C4-2B (cell line): Measurements from ENCODE around the gene VSIG1.

Source experiments
- H3K27ac ChIP-seq: fragments of 450-650 bp; 2 replicates; pipeline ENCODE4 v1.5.1; 2017
- ZFX ChIP-seq: fragments of 450-650 bp; IDR thresholded peaks from 2 replicates; pipeline ENCODE4 v1.6.1; 2017
- TF ChIP-seq, protein P1 (sequence below): fragments of 450-650 bp; conservative IDR thresholded peaks from 2 replicates; pipeline ENCODE4 v1.5.1; 2017; ENCODE audit warnings: mild to moderate bottlenecking

VSIG1 gene

DNA sequence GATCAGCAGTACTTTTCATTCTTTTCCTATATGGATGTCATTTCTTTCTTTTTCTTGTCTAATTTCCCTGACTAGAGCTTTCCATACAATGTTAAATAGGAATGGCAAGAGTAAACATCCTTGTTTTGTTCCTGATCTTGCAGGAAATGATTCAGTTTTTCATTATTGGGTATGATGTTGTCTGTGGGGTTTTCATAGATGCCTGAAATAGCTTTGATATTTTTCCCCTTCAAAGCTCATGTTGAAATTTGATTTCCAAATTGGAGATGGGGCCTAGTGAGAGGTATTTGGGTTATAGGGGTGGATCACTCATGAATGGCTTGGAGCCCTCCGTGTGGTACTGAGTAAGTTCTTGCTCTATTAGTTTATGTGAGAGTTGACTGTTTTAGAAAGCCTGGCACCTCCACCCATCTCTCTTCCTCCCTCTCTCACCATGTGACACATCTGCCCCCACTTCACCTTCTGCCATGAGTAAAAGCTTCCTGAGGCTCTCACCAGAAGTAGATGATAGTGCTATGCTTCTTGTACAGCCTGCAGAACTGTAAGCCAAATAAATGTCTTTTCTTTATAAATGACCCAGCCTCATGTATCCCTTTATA, 22.3 kb upstream of the VSIG1 start:
- H3K27ac ChIP-seq, result no peak overlapping the region
- TF ChIP-seq, protein P1, sequence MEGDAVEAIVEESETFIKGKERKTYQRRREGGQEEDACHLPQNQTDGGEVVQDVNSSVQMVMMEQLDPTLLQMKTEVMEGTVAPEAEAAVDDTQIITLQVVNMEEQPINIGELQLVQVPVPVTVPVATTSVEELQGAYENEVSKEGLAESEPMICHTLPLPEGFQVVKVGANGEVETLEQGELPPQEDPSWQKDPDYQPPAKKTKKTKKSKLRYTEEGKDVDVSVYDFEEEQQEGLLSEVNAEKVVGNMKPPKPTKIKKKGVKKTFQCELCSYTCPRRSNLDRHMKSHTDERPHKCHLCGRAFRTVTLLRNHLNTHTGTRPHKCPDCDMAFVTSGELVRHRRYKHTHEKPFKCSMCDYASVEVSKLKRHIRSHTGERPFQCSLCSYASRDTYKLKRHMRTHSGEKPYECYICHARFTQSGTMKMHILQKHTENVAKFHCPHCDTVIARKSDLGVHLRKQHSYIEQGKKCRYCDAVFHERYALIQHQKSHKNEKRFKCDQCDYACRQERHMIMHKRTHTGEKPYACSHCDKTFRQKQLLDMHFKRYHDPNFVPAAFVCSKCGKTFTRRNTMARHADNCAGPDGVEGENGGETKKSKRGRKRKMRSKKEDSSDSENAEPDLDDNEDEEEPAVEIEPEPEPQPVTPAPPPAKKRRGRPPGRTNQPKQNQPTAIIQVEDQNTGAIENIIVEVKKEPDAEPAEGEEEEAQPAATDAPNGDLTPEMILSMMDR, result no peak
- no peak for TF ChIP-seq ZFX

DNA sequence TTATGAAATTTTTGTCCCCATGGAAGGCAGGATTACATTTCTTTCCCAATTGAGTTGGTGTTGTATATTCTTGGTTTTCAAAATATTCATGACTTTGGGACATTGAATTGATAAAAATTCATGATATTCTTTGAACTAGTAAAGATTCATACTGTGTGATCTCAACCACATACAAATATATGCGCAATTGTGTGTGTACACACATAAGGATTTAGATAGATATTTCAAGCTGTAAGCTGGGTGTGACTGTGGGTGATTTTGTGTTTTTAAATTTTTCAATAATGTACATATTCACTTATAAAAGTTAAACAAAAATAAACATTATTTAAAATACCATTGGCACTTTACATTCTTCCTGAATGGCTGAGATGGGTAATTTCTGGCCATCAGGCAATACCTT, 19.5 kb upstream of the VSIG1 start:
- no peak for TF ChIP-seq ZFX
- TF ChIP-seq, protein P1, result no peak
- H3K27ac ChIP-seq, result no peak overlapping the region

DNA sequence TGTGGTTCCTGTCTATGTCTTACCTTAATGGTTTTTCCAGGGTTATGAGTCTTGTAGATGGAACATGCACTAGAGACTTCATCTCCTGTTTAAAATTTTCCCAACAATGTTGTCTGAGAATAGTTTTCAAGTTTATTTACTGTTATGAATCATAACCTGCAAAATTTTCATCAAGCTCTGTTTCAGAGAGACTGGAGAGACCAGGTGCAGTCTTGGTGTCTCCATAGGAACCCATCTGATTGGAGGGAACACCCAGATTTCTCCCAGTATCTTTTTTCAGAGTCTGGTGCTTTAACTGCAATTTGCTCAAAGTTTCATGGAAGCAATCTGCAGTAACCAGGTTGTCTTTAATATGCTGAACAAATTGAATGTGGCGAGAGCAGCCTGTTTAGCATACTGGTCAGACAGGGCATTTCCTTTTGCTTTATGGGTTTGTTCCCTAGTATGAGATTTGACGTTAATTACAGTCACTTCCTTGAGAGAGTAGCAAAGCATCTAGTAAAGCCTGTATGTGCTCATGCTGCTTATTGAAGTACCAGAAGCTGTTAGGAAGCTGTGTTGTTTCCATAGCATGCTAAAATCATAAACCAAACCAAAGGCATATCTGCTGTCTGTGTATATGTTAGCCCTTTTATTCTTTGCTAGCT, 18.8 kb upstream of the VSIG1 start:
- TF ChIP-seq ZFX, result no peak
- TF ChIP-seq, protein P1, result no peak
- no peak overlapping the region for H3K27ac ChIP-seq

DNA sequence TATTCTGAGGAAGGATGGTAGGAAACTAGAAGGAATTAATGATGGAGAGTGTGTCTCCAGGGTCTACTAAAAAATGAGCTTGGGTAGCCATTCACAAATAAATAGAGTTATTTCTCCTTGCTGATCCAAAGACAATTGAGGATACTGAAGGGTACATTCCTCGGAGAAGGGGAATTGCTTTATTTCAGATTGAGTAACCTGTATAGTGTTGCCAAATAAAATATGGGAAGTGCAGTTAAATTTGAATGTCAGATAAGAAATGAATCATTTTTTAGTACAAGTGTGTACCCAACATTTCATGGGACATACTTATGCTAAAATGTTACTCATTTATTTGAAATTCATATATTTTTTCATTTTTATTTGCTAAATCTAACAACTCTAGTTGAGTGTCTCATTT, 16.0 kb upstream of the VSIG1 start:
- no peak overlapping the region for H3K27ac ChIP-seq
- TF ChIP-seq ZFX, result no peak
- TF ChIP-seq, protein P1, result no peak

DNA sequence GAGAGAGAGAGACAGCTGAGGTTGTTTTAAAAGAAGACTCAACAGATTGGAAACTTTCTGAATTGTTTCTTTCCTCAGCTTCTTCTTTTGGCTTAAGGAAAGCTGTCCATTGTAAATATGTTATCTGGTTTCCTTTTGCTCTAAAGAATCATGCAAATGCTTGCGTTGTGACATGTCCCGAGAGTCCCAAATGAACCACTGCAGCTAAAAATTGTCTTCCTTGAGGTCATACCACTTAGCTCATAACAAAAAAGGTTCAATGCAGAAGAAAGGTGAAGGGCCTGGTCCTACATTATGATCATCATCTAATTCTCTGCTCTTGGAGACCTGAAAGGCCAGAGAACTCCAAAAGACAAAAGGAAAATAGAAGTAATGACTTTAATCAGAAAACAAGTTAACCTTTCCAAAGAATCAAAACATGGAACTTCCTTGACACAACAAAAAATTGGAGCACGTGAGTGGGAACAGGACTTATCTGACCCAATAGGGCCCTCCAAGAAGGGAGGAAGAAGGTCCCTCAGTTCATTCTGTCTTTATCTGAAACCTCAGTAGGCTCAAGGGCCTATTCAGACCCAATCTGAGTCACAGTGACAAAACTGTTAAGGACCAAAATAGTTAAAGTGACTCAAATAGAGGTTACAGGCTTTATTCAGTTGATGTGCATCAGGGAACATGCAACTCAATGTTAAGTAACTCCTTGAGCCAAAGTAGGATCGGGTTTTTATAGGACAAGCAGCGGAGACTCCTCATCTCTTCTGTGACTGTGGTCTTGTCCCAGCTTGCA, 14.7 kb upstream of the VSIG1 start:
- H3K27ac ChIP-seq, result no peak overlapping the region
- TF ChIP-seq, protein P1, result no peak

DNA sequence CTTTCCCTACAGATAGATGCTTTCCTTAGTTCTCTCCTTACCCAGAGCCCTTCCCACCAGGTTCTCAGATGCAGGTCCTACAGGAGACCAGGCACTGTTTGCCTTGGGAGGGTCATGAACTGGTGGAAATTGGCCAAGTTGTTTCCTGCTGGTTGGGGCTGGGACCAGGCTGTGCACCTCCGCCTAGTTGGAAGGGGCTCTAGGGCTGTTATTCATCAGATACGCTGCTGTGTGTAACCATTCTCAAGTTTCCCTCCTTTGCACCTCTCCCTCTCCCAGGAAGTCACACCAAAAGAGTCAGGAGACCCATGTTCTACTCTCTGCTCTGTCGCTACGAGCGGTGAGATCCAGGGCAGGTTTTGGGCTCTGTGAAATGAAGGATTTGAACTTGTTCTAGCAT, 11.9 kb upstream of the VSIG1 start:
- no peak overlapping the region for H3K27ac ChIP-seq
- TF ChIP-seq ZFX, result no peak
- TF ChIP-seq, protein P1, result no peak

DNA sequence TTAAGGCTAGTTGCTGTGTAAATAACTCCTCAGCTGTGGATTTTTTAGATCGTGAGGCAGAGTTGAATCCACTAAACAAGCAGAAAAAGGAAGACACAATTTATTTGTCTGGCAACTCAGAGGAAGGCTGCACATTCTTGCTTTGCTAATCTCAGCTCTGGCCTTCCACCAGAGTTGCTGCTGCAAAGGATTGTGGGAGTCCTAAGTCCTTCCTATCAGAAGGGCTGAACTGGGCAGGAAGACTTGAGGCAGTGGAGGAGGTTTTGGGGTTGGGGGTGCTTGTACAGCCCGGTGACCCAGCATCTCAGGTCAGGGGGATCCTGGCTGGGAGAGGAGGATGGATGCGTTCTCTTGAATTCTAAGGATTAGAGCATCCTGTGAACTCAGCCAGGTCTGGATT, 11.0 kb upstream of the VSIG1 start:
- H3K27ac ChIP-seq, result no peak overlapping the region
- TF ChIP-seq, protein P1, result no peak
- no peak for TF ChIP-seq ZFX
